Endothelial cell of umbilical vein (primary cell): ENCODE data around the gene PUS1.

Experiments
- EZH2 ChIP-seq: IDR thresholded peaks from 2 replicates; pipeline ENCODE4 v1.6.1; 2012; ENCODE audit warnings: borderline replicate concordance, low read depth, mild to moderate bottlenecking, moderate library complexity, low read length, inconsistent platforms; ENCODE audit not compliant: severe bottlenecking
- JUN ChIP-seq: IDR thresholded peaks from 2 replicates; pipeline ENCODE4 v1.6.1; 2011; ENCODE audit warnings: borderline replicate concordance, low read depth; ENCODE audit not compliant: insufficient read length, insufficient read depth
- POLR2A ChIP-seq: IDR thresholded peaks from 2 replicates; pipeline ENCODE4 v1.6.1; 2012; ENCODE audit warnings: low read depth, mild to moderate bottlenecking, control low read depth, low read length
- POLR2AphosphoS5 ChIP-seq: IDR thresholded peaks from 2 replicates; pipeline ENCODE4 v1.6.1; 2012; ENCODE audit warnings: low read depth, mild to moderate bottlenecking, control low read depth, low read length, moderate library complexity; ENCODE audit not compliant: insufficient read depth
- TF ChIP-seq, protein P1 (sequence below), 2 donors: IDR thresholded peaks; 1 replicate in 1 of 2; 2 replicates in 1 of 2; pipeline ENCODE4 v1.5.1; 2011; ENCODE audit warnings: low read length in 2 of 2, mild to moderate bottlenecking in 2 of 2, moderate library complexity in 2 of 2, control low read depth in 1 of 2, inconsistent platforms in 1 of 2, low read depth in 1 of 2; ENCODE audit not compliant: insufficient read depth in 1 of 2; ENCODE audit errors: extremely low read depth in 1 of 2

DNA sequence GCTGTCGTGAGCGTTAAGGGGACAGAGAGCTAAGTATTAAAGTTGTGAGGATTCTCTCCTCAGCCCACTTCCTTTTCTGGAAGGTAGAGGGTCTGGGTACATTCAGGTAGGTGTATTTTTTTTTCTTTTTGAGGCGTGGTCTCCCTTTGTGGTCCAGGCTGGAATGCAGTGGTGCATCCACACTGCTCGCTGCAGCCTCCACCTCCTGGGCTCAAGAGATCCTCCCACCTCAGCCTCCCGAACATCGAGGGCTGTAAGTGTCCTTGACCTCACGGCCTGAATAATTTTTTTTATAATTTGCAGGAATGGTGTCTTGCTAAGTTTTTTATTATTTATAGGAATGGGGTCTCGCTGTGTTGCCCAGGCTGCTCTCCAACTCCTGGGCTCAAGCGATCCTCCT, 1.4 kb downstream of the PUS1 start:
- TF ChIP-seq POLR2A (no peak), POLR2AphosphoS5 (no peak), JUN (no peak), EZH2 (no peak)
- TF ChIP-seq, protein P1, sequence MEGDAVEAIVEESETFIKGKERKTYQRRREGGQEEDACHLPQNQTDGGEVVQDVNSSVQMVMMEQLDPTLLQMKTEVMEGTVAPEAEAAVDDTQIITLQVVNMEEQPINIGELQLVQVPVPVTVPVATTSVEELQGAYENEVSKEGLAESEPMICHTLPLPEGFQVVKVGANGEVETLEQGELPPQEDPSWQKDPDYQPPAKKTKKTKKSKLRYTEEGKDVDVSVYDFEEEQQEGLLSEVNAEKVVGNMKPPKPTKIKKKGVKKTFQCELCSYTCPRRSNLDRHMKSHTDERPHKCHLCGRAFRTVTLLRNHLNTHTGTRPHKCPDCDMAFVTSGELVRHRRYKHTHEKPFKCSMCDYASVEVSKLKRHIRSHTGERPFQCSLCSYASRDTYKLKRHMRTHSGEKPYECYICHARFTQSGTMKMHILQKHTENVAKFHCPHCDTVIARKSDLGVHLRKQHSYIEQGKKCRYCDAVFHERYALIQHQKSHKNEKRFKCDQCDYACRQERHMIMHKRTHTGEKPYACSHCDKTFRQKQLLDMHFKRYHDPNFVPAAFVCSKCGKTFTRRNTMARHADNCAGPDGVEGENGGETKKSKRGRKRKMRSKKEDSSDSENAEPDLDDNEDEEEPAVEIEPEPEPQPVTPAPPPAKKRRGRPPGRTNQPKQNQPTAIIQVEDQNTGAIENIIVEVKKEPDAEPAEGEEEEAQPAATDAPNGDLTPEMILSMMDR (IDR thresholded peaks at IDR 0.05; ENCODE audit: extremely low read depth in 1 of 2, insufficient read depth in 1 of 2, low read depth in 1 of 2, low read length in 2 of 2), result no peak
